ENCODE data around the gene STRA6.

STRA6 gene

GRCh38 chr15:74220475-74221248, 18.1 kb upstream of the STRA6 start:
- DNase-seq (no peak), ATAC-seq (replicated peaks) (no peak)
- no peaks in the 10 kb centered on the region for H3K4me1 Mint-ChIP-seq (ENCODE audit: low read depth in 2 of 2)
- H3K9me3 Mint-ChIP-seq = no peaks in the 10 kb centered on the region
- H3K4me3 Mint-ChIP-seq = no peak overlapping the region
- H3K36me3 Mint-ChIP-seq (ENCODE audit: insufficient read depth) = peaks cover 6% of the 10 kb centered on the region
- peaks cover 43 to 95% of the 10 kb centered on the region in 2 donors for H3K27me3 Mint-ChIP-seq
- no peak overlapping the region for H3K27ac Mint-ChIP-seq

DNA sequence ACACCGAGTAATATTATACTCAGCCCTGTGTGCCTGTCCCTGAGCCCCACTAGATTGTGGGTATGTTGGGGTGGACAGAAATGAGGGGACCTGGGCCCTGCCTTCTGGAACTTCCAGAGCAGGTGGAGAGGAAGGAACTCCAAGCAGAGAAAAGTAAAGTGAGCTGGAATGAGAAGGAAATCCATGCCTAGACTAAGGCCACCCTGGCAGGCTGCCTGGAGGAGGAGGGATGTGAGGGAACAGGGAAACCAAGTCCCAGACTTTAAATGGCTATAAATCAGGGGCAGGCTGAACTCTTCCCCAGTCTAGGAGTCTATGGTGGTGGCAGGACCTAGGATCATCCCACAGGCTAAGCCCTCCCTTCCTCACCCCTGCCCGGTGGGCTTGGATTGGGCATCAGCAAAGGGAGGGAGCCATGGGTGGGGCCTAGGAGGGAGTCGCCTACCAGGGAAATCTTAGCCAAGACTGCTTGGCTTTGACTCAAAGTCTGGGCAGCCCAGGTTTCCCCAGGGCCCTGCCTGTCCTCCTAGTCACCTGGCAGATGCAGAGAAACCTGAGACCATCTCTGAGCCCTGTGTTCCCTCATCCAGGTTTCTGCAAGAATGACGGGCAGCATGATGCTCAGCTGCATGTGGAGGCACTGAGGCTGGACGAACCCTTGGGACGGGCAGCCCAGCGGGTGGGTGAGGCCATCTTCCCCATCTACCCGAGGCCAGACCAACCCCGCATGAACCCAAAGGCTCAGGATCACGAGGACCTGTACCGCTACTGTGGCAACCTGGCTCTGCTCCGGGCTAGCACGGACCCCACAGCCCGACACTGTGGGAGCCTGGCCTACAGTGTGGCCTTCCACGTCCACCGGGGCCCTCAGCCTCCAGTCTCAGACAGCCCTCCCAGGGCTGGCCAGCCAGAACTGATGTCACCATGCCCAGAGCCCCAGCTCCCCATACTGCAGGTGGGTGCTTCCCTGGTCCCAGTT, 15.6 kb upstream of the STRA6 start:
- ATAC-seq (replicated peaks) = no peak
- no peak overlapping the region for H3K27ac Mint-ChIP-seq
- peaks cover 38 to 95% of the 10 kb centered on the region in 2 donors for H3K27me3 Mint-ChIP-seq
- H3K36me3 Mint-ChIP-seq (ENCODE audit: insufficient read depth) = peaks cover 6% of the 10 kb centered on the region
- H3K9me3 Mint-ChIP-seq = no peaks in the 10 kb centered on the region
- H3K4me1 Mint-ChIP-seq (ENCODE audit: low read depth in 2 of 2) = no peaks in the 10 kb centered on the region
- DNase-seq = no peak
- no peak overlapping the region for H3K4me3 Mint-ChIP-seq

GRCh38 chr15:74216949-74217348, 14.4 kb upstream of the STRA6 start:
- no peaks in the 10 kb centered on the region for H3K4me1 Mint-ChIP-seq (ENCODE audit: low read depth in 2 of 2)
- peaks cover 6% of the 10 kb centered on the region for H3K36me3 Mint-ChIP-seq (ENCODE audit: insufficient read depth)
- no peak for ATAC-seq (replicated peaks)
- H3K27ac Mint-ChIP-seq = no peak overlapping the region
- H3K4me3 Mint-ChIP-seq = no peak overlapping the region
- H3K27me3 Mint-ChIP-seq = peaks cover 34 to 85% of the 10 kb centered on the region in 2 donors
- no peaks in the 10 kb centered on the region for H3K9me3 Mint-ChIP-seq
- DNase-seq = no peak

- Mint-ChIP-seq H3K4me1 (ENCODE audit: low read depth in 2 of 2) (no peaks in the 10 kb centered on the region), H3K36me3 (ENCODE audit: insufficient read depth) (peaks cover 6% of the 10 kb centered on the region), H3K27ac (no peak overlapping the region), H3K27me3 (peaks cover 39 to 76% of the 10 kb centered on the region in 2 donors), H3K4me3 (no peak overlapping the region), H3K9me3 (no peaks in the 10 kb centered on the region)
- no peak for ATAC-seq (replicated peaks)
- no peak for DNase-seq
These were observed 13.4 kb upstream of the STRA6 start for GRCh38 chr15:74215958-74216357.

GRCh38 chr15:74214324-74215021, 11.9 kb upstream of the STRA6 start:
- Mint-ChIP-seq H3K27me3 (peaks cover 26 to 65% of the 10 kb centered on the region in 2 donors), H3K4me1 (ENCODE audit: low read depth in 2 of 2) (no peaks in the 10 kb centered on the region), H3K4me3 (no peak overlapping the region), H3K27ac (peak overlapping the region in 1 of 2 donors; percentile 21), H3K36me3 (ENCODE audit: insufficient read depth) (peaks cover 6% of the 10 kb centered on the region), H3K9me3 (no peaks in the 10 kb centered on the region)
- DNase-seq (no peak), ATAC-seq (replicated peaks) (no peak)

DNA sequence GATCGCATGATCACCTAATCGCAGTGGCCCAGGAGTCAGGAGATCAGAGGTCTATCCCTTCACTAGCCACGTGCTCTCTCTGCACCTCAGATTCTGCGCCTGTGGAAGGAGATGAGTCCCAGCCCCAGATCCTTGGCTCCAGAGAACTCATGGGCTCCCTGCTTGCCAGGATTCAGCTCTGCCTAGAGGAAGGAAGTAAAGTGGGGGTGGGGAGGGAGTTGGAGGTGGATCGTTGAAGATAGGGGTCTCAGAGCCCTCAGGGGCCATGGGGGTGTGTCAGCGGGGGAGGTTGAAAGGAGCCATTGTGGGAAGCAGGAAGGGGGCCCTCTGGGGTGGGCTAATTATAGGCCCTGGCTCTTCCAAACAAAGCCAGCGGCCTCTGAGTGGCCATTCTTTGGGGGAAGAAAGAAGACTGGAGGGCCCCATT, 11.3 kb upstream of the STRA6 start:
- no peaks in the 10 kb centered on the region for H3K4me1 Mint-ChIP-seq (ENCODE audit: low read depth in 2 of 2)
- no peak overlapping the region for H3K4me3 Mint-ChIP-seq
- H3K36me3 Mint-ChIP-seq (ENCODE audit: insufficient read depth) = peaks cover 6% of the 10 kb centered on the region
- H3K27me3 Mint-ChIP-seq = peaks cover 25 to 65% of the 10 kb centered on the region in 2 donors
- no peak overlapping the region for H3K27ac Mint-ChIP-seq
- H3K9me3 Mint-ChIP-seq = no peaks in the 10 kb centered on the region
- no peak for DNase-seq
- ATAC-seq (replicated peaks) = no peak

- ATAC-seq (replicated peaks) (no peak), DNase-seq (no peak)
- Mint-ChIP-seq H3K9me3 (no peaks in the 10 kb centered on the region), H3K27ac (no peak overlapping the region), H3K27me3 (peaks cover 36 to 65% of the 10 kb centered on the region in 2 donors), H3K36me3 (ENCODE audit: insufficient read depth) (peaks cover 6% of the 10 kb centered on the region), H3K4me3 (no peak overlapping the region), H3K4me1 (ENCODE audit: low read depth in 2 of 2) (no peaks in the 10 kb centered on the region)
These were observed 9.9 kb upstream of the STRA6 start for GRCh38 chr15:74212494-74212893.

DNA sequence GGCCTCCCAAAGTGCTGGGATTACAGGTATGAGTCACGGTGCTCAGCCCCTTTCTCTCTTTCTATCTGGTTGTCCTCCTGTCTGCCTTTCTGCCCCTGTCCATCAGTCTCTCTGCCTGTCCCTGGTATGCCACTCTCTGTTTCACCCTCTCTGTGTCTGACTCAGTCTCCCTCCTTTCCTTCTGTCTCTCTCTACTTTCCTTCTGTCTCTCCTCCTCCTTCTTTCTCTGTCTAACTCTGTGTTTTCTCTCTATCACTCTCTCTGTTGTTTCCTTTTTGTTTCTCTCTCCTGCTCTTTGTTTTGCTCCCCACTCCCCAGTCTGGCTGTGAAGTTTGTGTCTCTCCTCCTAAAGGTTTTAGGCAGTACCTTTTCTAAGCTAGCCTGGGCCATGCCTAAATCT, 9.1 kb upstream of the STRA6 start:
- Mint-ChIP-seq H3K4me1 (ENCODE audit: low read depth in 2 of 2) (no peaks in the 10 kb centered on the region), H3K4me3 (no peak overlapping the region), H3K27ac (no peak overlapping the region), H3K27me3 (peaks cover 36 to 66% of the 10 kb centered on the region in 2 donors), H3K9me3 (no peaks in the 10 kb centered on the region), H3K36me3 (ENCODE audit: insufficient read depth) (peaks cover 3% of the 10 kb centered on the region)
- ATAC-seq (replicated peaks) (no peak), DNase-seq (no peak)

- Mint-ChIP-seq H3K36me3 (ENCODE audit: insufficient read depth) (no peaks in the 10 kb centered on the region), H3K27ac (no peak overlapping the region), H3K9me3 (no peaks in the 10 kb centered on the region), H3K4me3 (no peak overlapping the region), H3K4me1 (ENCODE audit: low read depth in 2 of 2) (no peaks in the 10 kb centered on the region), H3K27me3 (peaks cover 41 to 70% of the 10 kb centered on the region in 2 donors)
- DNase-seq (no peak), ATAC-seq (replicated peaks) (no peak)
These were observed 8.1 kb upstream of the STRA6 start for GRCh38 chr15:74210729-74211128.

- no peaks in the 10 kb centered on the region for H3K4me1 Mint-ChIP-seq (ENCODE audit: low read depth in 2 of 2)
- H3K27me3 Mint-ChIP-seq = peaks cover 38 to 70% of the 10 kb centered on the region in 2 donors
- H3K27ac Mint-ChIP-seq = no peak overlapping the region
- no peak overlapping the region for H3K4me3 Mint-ChIP-seq
- H3K9me3 Mint-ChIP-seq = no peaks in the 10 kb centered on the region
- no peaks in the 10 kb centered on the region for H3K36me3 Mint-ChIP-seq (ENCODE audit: insufficient read depth)
- ATAC-seq (replicated peaks) (no peak), DNase-seq (no peak)
These were observed 7.5 kb upstream of the STRA6 start for GRCh38 chr15:74209997-74210671.

- DNase-seq = no peak
- Mint-ChIP-seq H3K36me3 (ENCODE audit: insufficient read depth) (no peaks in the 10 kb centered on the region), H3K27ac (no peak overlapping the region), H3K4me3 (no peak overlapping the region), H3K27me3 (peaks cover 38 to 70% of the 10 kb centered on the region in 2 donors), H3K9me3 (no peaks in the 10 kb centered on the region), H3K4me1 (ENCODE audit: low read depth in 2 of 2) (no peaks in the 10 kb centered on the region)
- no peak for ATAC-seq (replicated peaks)
These were observed 7.0 kb upstream of the STRA6 start for GRCh38 chr15:74209560-74209958.

DNA sequence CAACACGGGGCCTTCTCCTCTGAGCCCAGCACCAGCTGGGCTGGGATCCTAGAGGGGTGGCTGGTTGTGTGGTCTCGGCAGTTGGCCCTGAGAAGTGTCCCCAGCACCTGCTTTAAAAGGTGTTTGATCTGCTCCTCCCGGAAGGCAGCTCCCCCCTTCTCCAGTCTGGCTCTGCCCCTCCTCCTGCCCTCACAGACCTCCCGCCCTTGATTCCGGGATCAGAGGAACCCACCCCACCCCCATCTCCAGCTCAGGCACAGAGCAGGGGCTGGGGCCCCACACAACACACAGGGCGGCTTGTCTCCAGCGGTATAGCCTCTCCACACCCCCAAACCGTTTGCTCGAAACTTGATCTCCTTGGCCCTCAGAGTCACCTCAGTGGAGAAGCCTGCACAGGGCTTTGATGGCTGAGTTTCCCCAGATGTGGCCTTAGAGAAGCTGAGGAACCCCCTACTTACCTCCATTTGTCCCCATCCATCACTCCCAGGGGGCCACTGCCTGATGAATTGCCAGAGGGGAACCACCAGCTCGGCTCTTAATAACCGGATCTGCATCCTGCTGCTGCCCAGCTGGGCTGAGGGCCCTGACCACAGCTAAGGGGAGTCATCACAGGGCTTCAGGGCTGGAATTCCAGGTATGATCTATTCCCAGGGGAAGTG, 6.4 kb upstream of the STRA6 start:
- Mint-ChIP-seq H3K4me3 (no peak overlapping the region), H3K27ac (no peak overlapping the region), H3K4me1 (ENCODE audit: low read depth in 2 of 2) (no peaks in the 10 kb centered on the region), H3K36me3 (ENCODE audit: insufficient read depth) (no peaks in the 10 kb centered on the region), H3K27me3 (peaks cover 40 to 70% of the 10 kb centered on the region in 2 donors), H3K9me3 (no peaks in the 10 kb centered on the region)
- no peak for ATAC-seq (replicated peaks)
- no peak for DNase-seq

All from effector memory CD8-positive, alpha-beta T cell (primary cell).